Measurements from ENCODE around the gene GNG14. TPM values are rescaled to one million over a fixed set of nuclear protein-coding genes. Genes with fewer than 3 reads are reported as not detected.

GNG14 gene
- total RNA-seq, 4 donors from 2014 or later, result not detected

GRCh38 chr19:12698138-12698537 lies 10.3 kb downstream of the GNG14 start:
- TF ChIP-seq POLR2A (IDR thresholded peaks at IDR 0.05) (no peak), CTCF (IDR thresholded peaks at IDR 0.05) (no peak)
- peaks cover 0 to 37% (median 0%) of the 10 kb centered on the region in 3 donors for H3K36me3 ChIP-seq

DNA sequence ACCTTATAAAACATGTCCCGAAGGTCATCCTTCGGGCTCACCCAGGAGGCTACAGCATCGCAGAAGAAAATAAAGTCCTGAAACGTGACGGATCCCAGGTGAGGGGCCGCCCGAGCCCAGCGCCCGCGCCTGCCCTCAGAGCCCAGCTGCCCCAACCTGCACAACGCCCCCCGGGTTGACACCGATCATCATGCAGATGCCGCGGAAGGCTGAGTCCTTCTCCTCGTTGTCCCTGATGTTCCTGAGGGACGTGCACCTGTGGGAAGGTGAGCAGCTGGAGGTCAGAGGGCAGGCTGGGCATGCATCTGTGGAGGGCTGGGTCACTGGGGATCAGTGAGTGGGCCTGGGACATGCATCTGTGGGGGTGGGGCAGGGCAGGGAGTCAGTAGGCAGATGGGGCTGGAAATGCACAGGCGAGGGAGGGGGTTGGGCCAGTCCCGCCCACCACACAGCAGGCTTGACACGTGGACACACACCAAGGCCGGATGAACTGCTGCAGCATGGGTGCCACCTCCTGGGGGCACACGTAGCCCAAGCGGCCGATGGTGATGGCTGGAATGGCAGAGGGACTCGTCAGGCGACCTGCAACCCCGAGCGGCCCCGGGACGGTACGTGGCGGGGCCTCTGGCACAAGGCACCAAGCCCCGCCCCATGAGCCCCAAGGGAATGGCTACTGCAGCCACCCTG lies 13.9 kb downstream of the GNG14 start:
- Histone ChIP-seq H3K27me3 (no peaks in the 10 kb centered on the region), H3K27ac (no peak overlapping the region), H3K36me3 (peaks cover 0 to 73% (median 0%) of the 10 kb centered on the region in 3 donors), H3K9me3 (no peaks in the 10 kb centered on the region), H3K4me3 (no peak overlapping the region), H3K4me1 (peaks cover 0 to 4% (median 0%) of the 10 kb centered on the region in 4 donors)
- no peak for DNase-seq
- TF ChIP-seq CTCF (IDR thresholded peaks at IDR 0.05), result no peak
- no peak for TF ChIP-seq POLR2A (IDR thresholded peaks at IDR 0.05)

More at GRCh38 chr19:12698138-12698537, 10.3 kb downstream of the GNG14 start:
- H3K9me3 ChIP-seq, result no peaks in the 10 kb centered on the region
- no peaks in the 10 kb centered on the region for H3K27me3 ChIP-seq
- no peak overlapping the region for H3K27ac ChIP-seq
- H3K4me1 ChIP-seq, result peaks cover 0 to 15% (median 10%) of the 10 kb centered on the region in 4 donors
- no peak for DNase-seq
- H3K4me3 ChIP-seq, result no peak overlapping the region

GRCh38 chr19:12703046-12703445 lies 15.2 kb downstream of the GNG14 start:
- Histone ChIP-seq H3K4me3 (no peak overlapping the region), H3K27ac (no peak overlapping the region), H3K9me3 (no peaks in the 10 kb centered on the region), H3K27me3 (no peaks in the 10 kb centered on the region), H3K36me3 (peaks cover 0 to 84% (median 0%) of the 10 kb centered on the region in 3 donors), H3K4me1 (no peaks in the 10 kb centered on the region)
- TF ChIP-seq CTCF (IDR thresholded peaks at IDR 0.05) (no peak), POLR2A (IDR thresholded peaks at IDR 0.05) (no peak)
- DNase-seq, result no peak

GRCh38 chr19:12705169-12705568 lies 17.4 kb downstream of the GNG14 start:
- H3K9me3 ChIP-seq, result no peaks in the 10 kb centered on the region
- no peaks in the 10 kb centered on the region for H3K27me3 ChIP-seq
- TF ChIP-seq POLR2A (IDR thresholded peaks at IDR 0.05), result no peak
- DNase-seq, result no peak
- H3K4me3 ChIP-seq, result no peak overlapping the region
- H3K27ac ChIP-seq, result no peak overlapping the region
- H3K4me1 ChIP-seq, result no peaks in the 10 kb centered on the region
- peaks cover 0 to 99% (median 0%) of the 10 kb centered on the region in 3 donors for H3K36me3 ChIP-seq

GRCh38 chr19:12705654-12706331 lies 18.0 kb downstream of the GNG14 start:
- peaks cover 0 to 99% (median 0%) of the 10 kb centered on the region in 3 donors for H3K36me3 ChIP-seq
- H3K9me3 ChIP-seq, result no peaks in the 10 kb centered on the region

More at GRCh38 chr19:12705654-12706331, 18.0 kb downstream of the GNG14 start:
- H3K27me3 ChIP-seq, result no peaks in the 10 kb centered on the region
- no peak for TF ChIP-seq POLR2A (IDR thresholded peaks at IDR 0.05)
- TF ChIP-seq CTCF (IDR thresholded peaks at IDR 0.05), result no peak
- H3K27ac ChIP-seq, result no peak overlapping the region
- H3K4me1 ChIP-seq, result no peaks in the 10 kb centered on the region
- DNase-seq, result no peak
- no peak overlapping the region for H3K4me3 ChIP-seq
